AG04450 (cell line): ENCODE data around the gene ZBTB7A. TPM values are rescaled to one million over a fixed set of nuclear protein-coding genes. Genes with fewer than 3 reads are reported as not detected.

Experiments
- CTCF ChIA-PET: fragments of 300-600, 350-600 bp; formaldehyde crosslinking; extraction: SDS; loops from one replicate; lab custom pipeline; 2022; ENCODE audit warnings: antibody characterized with exemption, inconsistent platforms; lab: Charles Lee
- POLR2A ChIA-PET: fragments of 350-600 bp; formaldehyde crosslinking; extraction: SDS; loops from one replicate; lab custom pipeline; 2021; ENCODE audit warnings: antibody characterized with exemption, inconsistent platforms; lab: Yijun Ruan, JAX
- DNase-seq: peaks from one replicate; pipeline ENCODE4 v3.0.0-alpha.2; 2011; ENCODE audit warnings: low read depth, low spot score
- H3K27ac ChIP-seq: one replicate; pipeline ENCODE4 v1.5.1; 2012; ENCODE audit warnings: low read depth, low read length, control low read depth
- H3K27me3 ChIP-seq: one replicate; pipeline ENCODE4 v1.6.0; 2012; ENCODE audit warnings: low read length; ENCODE audit not compliant: control insufficient read depth, insufficient read depth
- H3K4me3 ChIP-seq: 2 replicates; pipeline ENCODE4 v1.5.1; 2011; ENCODE audit warnings: mild to moderate bottlenecking, low read depth, low read length, control low read depth
- H3K9me3 ChIP-seq: 2 replicates; pipeline ENCODE4 v1.5.1; 2012; ENCODE audit warnings: low read length; ENCODE audit not compliant: control insufficient read depth, insufficient read depth
- polyA plus RNA-seq: library from polyadenylated mRNA; depleted of rRNA; stranded (reverse); fragments of >200 nt; gene quantifications from 2 replicates; pipeline ENCODE4 v1.2.3, GENCODE V29; 2011
- TF ChIP-seq, protein P1 (sequence below): IDR thresholded peaks from 2 replicates; pipeline ENCODE4 v1.5.1; 2011; ENCODE audit warnings: low read depth, low read length, control low read depth, inconsistent platforms

The ZBTB7A gene
- polyA plus RNA-seq, 1 experiment = 2.7 TPM

GRCh38 chr19:4029247-4029614, 37.5 kb downstream of the ZBTB7A start:
- CTCF ChIA-PET = no interaction called here
- no peak overlapping the region for H3K4me3 ChIP-seq
- no peak overlapping the region for H3K27ac ChIP-seq
- H3K27me3 ChIP-seq = no peaks in the 10 kb centered on the region
- no peaks in the 10 kb centered on the region; the same call in 1 of the 2 replicates for H3K9me3 ChIP-seq
- TF ChIP-seq, protein P1, sequence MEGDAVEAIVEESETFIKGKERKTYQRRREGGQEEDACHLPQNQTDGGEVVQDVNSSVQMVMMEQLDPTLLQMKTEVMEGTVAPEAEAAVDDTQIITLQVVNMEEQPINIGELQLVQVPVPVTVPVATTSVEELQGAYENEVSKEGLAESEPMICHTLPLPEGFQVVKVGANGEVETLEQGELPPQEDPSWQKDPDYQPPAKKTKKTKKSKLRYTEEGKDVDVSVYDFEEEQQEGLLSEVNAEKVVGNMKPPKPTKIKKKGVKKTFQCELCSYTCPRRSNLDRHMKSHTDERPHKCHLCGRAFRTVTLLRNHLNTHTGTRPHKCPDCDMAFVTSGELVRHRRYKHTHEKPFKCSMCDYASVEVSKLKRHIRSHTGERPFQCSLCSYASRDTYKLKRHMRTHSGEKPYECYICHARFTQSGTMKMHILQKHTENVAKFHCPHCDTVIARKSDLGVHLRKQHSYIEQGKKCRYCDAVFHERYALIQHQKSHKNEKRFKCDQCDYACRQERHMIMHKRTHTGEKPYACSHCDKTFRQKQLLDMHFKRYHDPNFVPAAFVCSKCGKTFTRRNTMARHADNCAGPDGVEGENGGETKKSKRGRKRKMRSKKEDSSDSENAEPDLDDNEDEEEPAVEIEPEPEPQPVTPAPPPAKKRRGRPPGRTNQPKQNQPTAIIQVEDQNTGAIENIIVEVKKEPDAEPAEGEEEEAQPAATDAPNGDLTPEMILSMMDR = no peak
- POLR2A ChIA-PET = no interaction called here
- no peak for DNase-seq

GRCh38 chr19:4028334-4029246, 38.1 kb downstream of the ZBTB7A start:
- no peak for DNase-seq
- Histone ChIP-seq H3K27ac (no peak overlapping the region), H3K9me3 (no peaks in the 10 kb centered on the region; the same call in 1 of the 2 replicates), H3K27me3 (no peaks in the 10 kb centered on the region), H3K4me3 (no peak overlapping the region)
- CTCF ChIA-PET = interaction anchor here (1.2 kb wide), 1 partner anchor 41 kb away, joined by 4 read pairs; no protein-coding TSS in a partner anchor
- POLR2A ChIA-PET = no interaction called here
- TF ChIP-seq, protein P1 = no peak

DNA sequence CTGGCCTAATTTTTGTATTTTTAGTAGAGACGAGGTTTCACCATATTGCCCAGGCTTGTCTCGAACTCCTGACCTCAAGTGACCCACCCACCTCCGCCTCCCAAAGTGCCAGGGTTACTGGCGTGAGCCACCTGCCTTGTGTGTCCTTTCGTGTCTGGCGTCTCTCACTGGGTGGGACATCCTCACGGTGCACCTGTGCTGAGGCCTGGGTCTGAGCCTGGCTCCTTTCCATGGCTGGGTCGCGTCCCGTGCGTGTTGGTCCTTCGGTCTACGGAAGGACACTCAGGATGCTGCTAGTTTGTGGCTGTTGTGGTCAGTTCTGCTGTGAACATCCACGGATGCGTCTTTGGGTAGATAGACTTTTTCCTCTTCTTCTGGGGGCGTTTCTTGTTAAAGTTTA, 39.6 kb downstream of the ZBTB7A start:
- ChIA-PET POLR2A (no interaction called here), CTCF (interaction anchor here (1.2 kb wide), 1 partner anchor 39 kb away, joined by 4 read pairs; no protein-coding TSS in a partner anchor)
- H3K9me3 ChIP-seq = peaks cover 4% of the 10 kb centered on the region; the same call in 1 of the 2 replicates
- TF ChIP-seq, protein P1 = no peak
- no peak overlapping the region for H3K27ac ChIP-seq
- H3K4me3 ChIP-seq = no peak overlapping the region
- H3K27me3 ChIP-seq = no peaks in the 10 kb centered on the region
- DNase-seq = no peak

DNA sequence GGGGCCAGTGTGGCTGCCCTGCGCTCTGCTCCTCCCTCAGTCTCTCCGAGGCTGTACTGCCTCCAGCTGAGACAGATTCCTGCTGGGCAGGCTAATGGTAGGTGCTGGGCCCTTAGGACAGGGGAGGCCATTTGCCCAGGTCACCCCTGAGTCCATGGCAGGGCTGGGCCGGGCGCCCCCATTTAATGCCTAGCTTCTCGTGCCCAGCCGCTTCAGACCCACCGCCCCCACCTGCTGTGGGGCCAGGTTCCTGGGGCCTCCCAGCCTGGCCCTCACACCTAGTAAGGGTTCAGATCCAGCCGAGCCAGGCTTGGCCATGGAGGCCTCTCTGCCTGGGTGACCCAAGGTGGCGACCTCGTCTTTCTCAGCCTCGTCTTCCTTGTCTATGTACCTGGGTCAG, 41.4 kb downstream of the ZBTB7A start:
- no peaks in the 10 kb centered on the region for H3K27me3 ChIP-seq
- peaks cover 6% of the 10 kb centered on the region for H3K9me3 ChIP-seq
- CTCF ChIA-PET = no interaction called here
- no peak overlapping the region for H3K27ac ChIP-seq
- no peak for DNase-seq
- POLR2A ChIA-PET = interaction anchor here (1.0 kb wide), 1 partner anchor 18 kb away, joined by 3 read pairs; the partner anchor contains the start of gene PIAS4
- no peak overlapping the region for H3K4me3 ChIP-seq
- TF ChIP-seq, protein P1 = no peak
